Measurements from ENCODE around the gene DHRS4L2.

DHRS4L2 gene

DNA sequence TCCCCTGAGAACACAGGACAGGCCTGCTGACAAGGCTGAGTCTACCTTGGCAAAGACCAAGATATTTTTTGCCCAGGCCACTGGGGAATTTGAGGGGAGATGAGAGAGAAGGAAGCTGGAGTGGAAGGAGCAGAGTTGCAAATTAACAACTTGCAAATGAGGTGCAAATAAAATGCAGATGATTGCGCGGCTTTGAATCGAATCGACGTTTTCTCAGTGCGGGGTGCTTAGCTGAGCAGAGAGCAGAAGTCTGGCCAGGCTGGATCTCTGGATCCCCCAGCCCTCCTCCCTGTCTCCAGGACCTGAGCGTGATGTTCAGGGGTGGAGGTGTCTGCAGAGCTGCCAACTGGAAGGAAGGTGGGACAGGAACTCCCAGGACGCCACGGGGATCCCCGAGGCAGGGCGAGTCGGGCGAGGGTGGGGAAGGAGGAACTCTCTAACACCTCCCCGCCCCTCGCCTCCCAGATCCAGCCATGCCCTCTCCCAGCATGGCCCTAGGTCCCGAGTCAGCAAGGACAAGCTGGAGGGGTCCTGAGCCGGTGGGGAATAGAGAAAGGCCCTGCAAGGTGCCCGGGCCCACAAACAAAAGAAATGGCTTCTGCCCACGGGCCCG, 62.6 kb downstream of the DHRS4L2 start:
- peak overlapping the region; percentile 92; the same call in 1 of the 2 replicates for H3K4me2 ChIP-seq (ENCODE audit: low read depth, low read length)
- no peaks in the 10 kb centered on the region for H3K36me3 ChIP-seq (replicated peaks; ENCODE audit: insufficient read depth, low read length)
- no peaks in the 10 kb centered on the region for H3K9me2 ChIP-seq (replicated peaks; ENCODE audit: insufficient read depth, low read length)
- TF ChIP-seq EZH2 (optimal IDR thresholded peaks at IDR 0.05; ENCODE audit: low read depth, low read length) (no peak), EZH2phosphoT487 (IDR thresholded peaks at IDR 0.05; ENCODE audit: low read length) (no peak)
- TF ChIP-seq, protein P1, sequence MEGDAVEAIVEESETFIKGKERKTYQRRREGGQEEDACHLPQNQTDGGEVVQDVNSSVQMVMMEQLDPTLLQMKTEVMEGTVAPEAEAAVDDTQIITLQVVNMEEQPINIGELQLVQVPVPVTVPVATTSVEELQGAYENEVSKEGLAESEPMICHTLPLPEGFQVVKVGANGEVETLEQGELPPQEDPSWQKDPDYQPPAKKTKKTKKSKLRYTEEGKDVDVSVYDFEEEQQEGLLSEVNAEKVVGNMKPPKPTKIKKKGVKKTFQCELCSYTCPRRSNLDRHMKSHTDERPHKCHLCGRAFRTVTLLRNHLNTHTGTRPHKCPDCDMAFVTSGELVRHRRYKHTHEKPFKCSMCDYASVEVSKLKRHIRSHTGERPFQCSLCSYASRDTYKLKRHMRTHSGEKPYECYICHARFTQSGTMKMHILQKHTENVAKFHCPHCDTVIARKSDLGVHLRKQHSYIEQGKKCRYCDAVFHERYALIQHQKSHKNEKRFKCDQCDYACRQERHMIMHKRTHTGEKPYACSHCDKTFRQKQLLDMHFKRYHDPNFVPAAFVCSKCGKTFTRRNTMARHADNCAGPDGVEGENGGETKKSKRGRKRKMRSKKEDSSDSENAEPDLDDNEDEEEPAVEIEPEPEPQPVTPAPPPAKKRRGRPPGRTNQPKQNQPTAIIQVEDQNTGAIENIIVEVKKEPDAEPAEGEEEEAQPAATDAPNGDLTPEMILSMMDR (IDR thresholded peaks at IDR 0.05; ENCODE audit: low read length), result no peak
- no peaks in the 10 kb centered on the region for H3K4me1 ChIP-seq (ENCODE audit: low read length)
- no peaks in the 10 kb centered on the region for H3K79me2 ChIP-seq (ENCODE audit: low read length)
- no peak for DNase-seq
- H3F3A ChIP-seq (ENCODE audit: insufficient read depth, low read length), result no peaks in the 10 kb centered on the region
- peak overlapping the region; percentile 33; the same call in 1 of the 2 replicates for H3K9ac ChIP-seq (ENCODE audit: low read length)
- H3K27me3 ChIP-seq (replicated peaks; ENCODE audit: insufficient read depth, low read length), result no peaks in the 10 kb centered on the region; the same call in 1 of the 2 replicates
- H2AFZ ChIP-seq (ENCODE audit: low read length), result peak overlapping the region; percentile 85
- H3K9me3 ChIP-seq (replicated peaks; ENCODE audit: insufficient read depth, low read length), result no peaks in the 10 kb centered on the region
- no peaks in the 10 kb centered on the region for H4K20me1 ChIP-seq (ENCODE audit: insufficient read depth, low read length)
- peak overlapping the region; percentile 61 for H3K4me3 ChIP-seq (ENCODE audit: low read length)
- H3K27ac ChIP-seq (ENCODE audit: low read length), result no peak overlapping the region

GRCh38 chr14:24051789-24052655, 63.3 kb downstream of the DHRS4L2 start, which contains the start of gene CARMIL3:
CARMIL3 (plus strand) TSS chr14:24052009; CDS start chr14:24052154, 145 bp downstream.
- no peaks in the 10 kb centered on the region for H3F3A ChIP-seq (ENCODE audit: insufficient read depth, low read length)
- DNase-seq, result peak; percentile 52
- no peaks in the 10 kb centered on the region for H3K79me2 ChIP-seq (ENCODE audit: low read length)
- no peaks in the 10 kb centered on the region for H3K4me1 ChIP-seq (ENCODE audit: low read length)
- H3K27ac ChIP-seq (ENCODE audit: low read length), result no peak within 1 kb of the TSS
- H3K36me3 ChIP-seq (replicated peaks; ENCODE audit: insufficient read depth, low read length), result no peaks in the 10 kb centered on the region
- H4K20me1 ChIP-seq (ENCODE audit: insufficient read depth, low read length), result no peaks in the 10 kb centered on the region
- TF ChIP-seq, protein P1 (IDR thresholded peaks at IDR 0.05; ENCODE audit: low read length), result no peak
- TF ChIP-seq EZH2phosphoT487 (IDR thresholded peaks at IDR 0.05; ENCODE audit: low read length) (no peak), EZH2 (optimal IDR thresholded peaks at IDR 0.05; ENCODE audit: low read depth, low read length) (no peak)
- H3K9ac ChIP-seq (ENCODE audit: low read length), result peak within 1 kb of the TSS; percentile 33; the same call in 1 of the 2 replicates
- H3K9me2 ChIP-seq (replicated peaks; ENCODE audit: insufficient read depth, low read length), result no peaks in the 10 kb centered on the region
- no peaks in the 10 kb centered on the region for H3K9me3 ChIP-seq (replicated peaks; ENCODE audit: insufficient read depth, low read length)
- no peaks in the 10 kb centered on the region; the same call in 1 of the 2 replicates for H3K27me3 ChIP-seq (replicated peaks; ENCODE audit: insufficient read depth, low read length)
- peak within 1 kb of the TSS; percentile 85 for H2AFZ ChIP-seq (ENCODE audit: low read length)
- H3K4me3 ChIP-seq (ENCODE audit: low read length), result peak within 1 kb of the TSS; percentile 61
- peak within 1 kb of the TSS; percentile 92 for H3K4me2 ChIP-seq (ENCODE audit: low read depth, low read length)

- Histone ChIP-seq H4K20me1 (ENCODE audit: insufficient read depth, low read length) (no peaks in the 10 kb centered on the region), H2AFZ (ENCODE audit: low read length) (no peak overlapping the region), H3F3A (ENCODE audit: insufficient read depth, low read length) (no peaks in the 10 kb centered on the region), H3K27ac (ENCODE audit: low read length) (no peak overlapping the region), H3K36me3 (replicated peaks; ENCODE audit: insufficient read depth, low read length) (no peaks in the 10 kb centered on the region), H3K9me3 (replicated peaks; ENCODE audit: insufficient read depth, low read length) (no peaks in the 10 kb centered on the region), H3K9ac (ENCODE audit: low read length) (no peak overlapping the region), H3K4me3 (ENCODE audit: low read length) (peak overlapping the region; percentile 61; the same call in 1 of the 2 replicates), H3K4me1 (ENCODE audit: low read length) (no peaks in the 10 kb centered on the region), H3K4me2 (ENCODE audit: low read depth, low read length) (peak overlapping the region; percentile 92; the same call in 1 of the 2 replicates), H3K9me2 (replicated peaks; ENCODE audit: insufficient read depth, low read length) (no peaks in the 10 kb centered on the region), H3K79me2 (ENCODE audit: low read length) (no peaks in the 10 kb centered on the region), H3K27me3 (replicated peaks; ENCODE audit: insufficient read depth, low read length) (no peaks in the 10 kb centered on the region; the same call in 1 of the 2 replicates)
- TF ChIP-seq EZH2phosphoT487 (IDR thresholded peaks at IDR 0.05; ENCODE audit: low read length), result no peak
- DNase-seq, result no peak
Measured at GRCh38 chr14:24052656-24053547, 64.2 kb downstream of the DHRS4L2 start.

All from MM.1S (cell line).